Endothelial cell of umbilical vein (primary cell): ENCODE results near the gene LRP5.

Experiments
- CTCF ChIP-seq, 2 donors: IDR thresholded peaks; 1 replicate in 1 of 2; 2 replicates in 1 of 2; pipeline ENCODE4 v1.5.1; 2011; ENCODE audit warnings: low read length in 2 of 2, mild to moderate bottlenecking in 2 of 2, moderate library complexity in 2 of 2, control low read depth in 1 of 2, inconsistent platforms in 1 of 2, low read depth in 1 of 2; ENCODE audit not compliant: insufficient read depth in 1 of 2; ENCODE audit errors: extremely low read depth in 1 of 2
- EZH2 ChIP-seq: IDR thresholded peaks from 2 replicates; pipeline ENCODE4 v1.6.1; 2012; ENCODE audit warnings: borderline replicate concordance, low read depth, mild to moderate bottlenecking, moderate library complexity, low read length, inconsistent platforms; ENCODE audit not compliant: severe bottlenecking
- FOS ChIP-seq: IDR thresholded peaks from 2 replicates; pipeline ENCODE4 v1.6.1; 2011; ENCODE audit warnings: mild to moderate bottlenecking, low read length, moderate library complexity, borderline replicate concordance; ENCODE audit not compliant: insufficient read depth
- GATA2 ChIP-seq: IDR thresholded peaks from 2 replicates; pipeline ENCODE4 v1.7.0; 2011; ENCODE audit warnings: low read depth, mild to moderate bottlenecking, moderate library complexity, mixed read lengths, low read length; ENCODE audit not compliant: insufficient read length, insufficient read depth
- JUN ChIP-seq: IDR thresholded peaks from 2 replicates; pipeline ENCODE4 v1.6.1; 2011; ENCODE audit warnings: borderline replicate concordance, low read depth; ENCODE audit not compliant: insufficient read length, insufficient read depth
- MAX ChIP-seq: IDR thresholded peaks from 2 replicates; pipeline ENCODE4 v1.6.1; 2011; ENCODE audit not compliant: insufficient read depth, insufficient read length
- MYC ChIP-seq: IDR thresholded peaks from one replicate; pipeline ENCODE4 v1.6.1; 2011; ENCODE audit warnings: mild to moderate bottlenecking, low read depth, low read length
- POLR2A ChIP-seq: IDR thresholded peaks from 2 replicates; pipeline ENCODE4 v1.6.1; 2012; ENCODE audit warnings: low read depth, mild to moderate bottlenecking, control low read depth, low read length
- POLR2AphosphoS5 ChIP-seq: IDR thresholded peaks from 2 replicates; pipeline ENCODE4 v1.6.1; 2012; ENCODE audit warnings: low read depth, mild to moderate bottlenecking, control low read depth, low read length, moderate library complexity; ENCODE audit not compliant: insufficient read depth

GRCh38 chr11:68388595-68389198 lies 76.3 kb downstream of the LRP5 start:
- TF ChIP-seq CTCF (IDR thresholded peaks at IDR 0.05; ENCODE audit: extremely low read depth in 1 of 2, insufficient read depth in 1 of 2, low read depth in 1 of 2, low read length in 2 of 2) (no peak), POLR2AphosphoS5 (no peak), EZH2 (no peak), POLR2A (no peak), JUN (no peak), GATA2 (no peak), FOS (no peak), MAX (no peak), MYC (no peak)
